Airway epithelial cell (primary cell): ENCODE data around the gene CLDN34. TPM values are rescaled to one million over a fixed set of nuclear protein-coding genes. Genes with fewer than 3 reads are reported as not detected.

ENCODE experiments used
- total RNA-seq: library from RNA; depleted of rRNA; stranded (reverse); fragments of >200 nt; gene quantifications from 2 replicates; pipeline ENCODE4 v1.2.3, GENCODE V29; 2015

CLDN34 gene, protein sequence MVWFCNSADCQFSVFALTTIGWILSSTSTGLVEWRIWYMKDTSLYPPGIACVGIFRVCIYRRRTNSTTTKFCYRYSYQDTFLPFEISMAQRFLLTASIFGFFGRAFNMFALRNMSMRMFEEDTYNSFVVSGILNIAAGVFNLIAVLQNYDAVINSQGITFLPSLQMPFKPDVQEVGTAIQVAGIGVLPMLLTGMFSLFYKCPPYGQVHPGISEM
- not detected in 2 replicates for total RNA-seq

GRCh38 chrX:9966775-9967408, at the start of gene CLDN34:
CLDN34 (plus strand) TSS chrX:9967358; CDS start chrX:9967358, 0 bp downstream.

Other genes starting within 250 kb of the CLDN34 start
- 0.42 TPM in 1 of 2 replicates, not detected in the other for gene GPR143, start 201.5 kb upstream of the CLDN34 start, total RNA-seq
- 7.9 and 13.0 TPM in 2 replicates for gene SHROOM2, start 180.9 kb upstream of the CLDN34 start, total RNA-seq
- 1.5 and 2.4 TPM in 2 replicates for gene CLCN4, start 189.6 kb downstream of the CLDN34 start, total RNA-seq